ENCODE data around the gene RUNX1. TPM values are rescaled to one million over a fixed set of nuclear protein-coding genes. Genes with fewer than 3 reads are reported as not detected.

The RUNX1 gene
- total and polyA plus RNA-seq, 2 donors (not counting 3 experiments of a cell fraction or from before 2014, with no cell fraction given) = 4.6 to 17.9 TPM

DNA sequence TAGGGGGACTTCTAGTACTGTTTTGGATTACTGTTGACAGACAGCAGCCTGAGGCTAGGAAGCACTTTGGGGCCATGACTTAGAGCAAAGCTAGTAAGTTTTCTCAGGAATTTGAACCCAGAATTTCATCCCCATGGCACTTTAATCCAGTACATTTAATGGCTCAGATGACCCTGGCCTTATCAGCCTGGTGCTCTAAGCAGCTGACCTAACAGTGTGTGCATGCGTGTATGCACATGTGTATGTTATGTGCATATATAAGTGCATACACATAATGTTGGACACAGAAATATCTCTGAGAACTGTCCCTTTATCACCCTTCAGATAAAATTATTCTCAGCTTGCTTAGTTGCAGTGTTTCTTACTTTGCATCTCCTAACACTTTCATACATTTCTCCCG lies 265.3 kb downstream of the RUNX1 start:
- DNase-seq (ENCODE audit: low read depth, low spot score) (no peak), FAIRE-seq (no peak)
- Histone ChIP-seq H3K27ac (ENCODE audit: insufficient read depth, low read depth, low read length) (no peak overlapping the region), H3K27me3 (ENCODE audit: control insufficient read depth in 2 of 2, insufficient read depth in 2 of 2, low read length in 2 of 2) (peaks cover 0 to under 1% of the 10 kb centered on the region in 2 experiments), H3K9me3 (replicated peaks; ENCODE audit: control insufficient read depth, insufficient read depth, low read length) (no peaks in the 10 kb centered on the region), H3K79me2 (ENCODE audit: control insufficient read depth, insufficient read depth, low read length) (no peaks in the 10 kb centered on the region), H4K20me1 (replicated peaks; ENCODE audit: control insufficient read depth, extremely low read depth, insufficient read depth, low read length) (no peaks in the 10 kb centered on the region), H3K4me3 (replicated peaks in 1 of 3; ENCODE audit: insufficient read depth in 1 of 3, low read depth in 1 of 3, low read length in 3 of 3) (no peak overlapping the region), H3K9ac (replicated peaks; ENCODE audit: extremely low read depth, insufficient read depth, low read length) (no peak overlapping the region), H3K36me3 (ENCODE audit: control insufficient read depth in 2 of 2, extremely low read depth in 1 of 2, insufficient read depth in 2 of 2, low read length in 2 of 2) (no peaks in the 10 kb centered on the region), H3K4me1 (ENCODE audit: control insufficient read depth, extremely low read depth, insufficient read depth, low read length) (no peaks in the 10 kb centered on the region), H2AFZ (ENCODE audit: low read depth, low read length) (no peak overlapping the region), H3K9me1 (replicated peaks; ENCODE audit: control insufficient read depth, extremely low read depth, insufficient read depth, low read length) (no peaks in the 10 kb centered on the region), H3K4me2 (ENCODE audit: insufficient read depth, low read length) (no peak overlapping the region)
- dilution Hi-C loops (cut with MboI; ENCODE audit: extremely low pct_ligation_motif_present, low sequenced_read_pairs) (no loop called here), intact Hi-C loops (cut with micrococcal nuclease) (no loop called here)
- CTCF ChIA-PET = interaction anchor here (1.1 to 2.3 kb wide), 3 partner anchors 9 to 74 kb away, joined by 3 to 6 read pairs (median 3); no protein-coding TSS in a partner anchor
- POLR2A ChIA-PET = no interaction called here
- no peak for TF ChIP-seq GATA2 (IDR thresholded peaks at IDR 0.05; ENCODE audit: insufficient read depth, insufficient read length, low read depth, low read length)
- no peak for TF ChIP-seq FOS (IDR thresholded peaks at IDR 0.05; ENCODE audit: borderline replicate concordance, insufficient read depth, low read length)
- TF ChIP-seq EZH2 (IDR thresholded peaks at IDR 0.05; ENCODE audit: borderline replicate concordance, low read depth, low read length, severe bottlenecking) = no peak
- TF ChIP-seq, protein P1, sequence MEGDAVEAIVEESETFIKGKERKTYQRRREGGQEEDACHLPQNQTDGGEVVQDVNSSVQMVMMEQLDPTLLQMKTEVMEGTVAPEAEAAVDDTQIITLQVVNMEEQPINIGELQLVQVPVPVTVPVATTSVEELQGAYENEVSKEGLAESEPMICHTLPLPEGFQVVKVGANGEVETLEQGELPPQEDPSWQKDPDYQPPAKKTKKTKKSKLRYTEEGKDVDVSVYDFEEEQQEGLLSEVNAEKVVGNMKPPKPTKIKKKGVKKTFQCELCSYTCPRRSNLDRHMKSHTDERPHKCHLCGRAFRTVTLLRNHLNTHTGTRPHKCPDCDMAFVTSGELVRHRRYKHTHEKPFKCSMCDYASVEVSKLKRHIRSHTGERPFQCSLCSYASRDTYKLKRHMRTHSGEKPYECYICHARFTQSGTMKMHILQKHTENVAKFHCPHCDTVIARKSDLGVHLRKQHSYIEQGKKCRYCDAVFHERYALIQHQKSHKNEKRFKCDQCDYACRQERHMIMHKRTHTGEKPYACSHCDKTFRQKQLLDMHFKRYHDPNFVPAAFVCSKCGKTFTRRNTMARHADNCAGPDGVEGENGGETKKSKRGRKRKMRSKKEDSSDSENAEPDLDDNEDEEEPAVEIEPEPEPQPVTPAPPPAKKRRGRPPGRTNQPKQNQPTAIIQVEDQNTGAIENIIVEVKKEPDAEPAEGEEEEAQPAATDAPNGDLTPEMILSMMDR (IDR thresholded peaks at IDR 0.05; ENCODE audit: extremely low read depth in 1 of 2, insufficient read depth in 1 of 2, low read depth in 1 of 2, low read length in 2 of 2) = no peak
- no peak for TF ChIP-seq POLR2AphosphoS5 (IDR thresholded peaks at IDR 0.05; ENCODE audit: insufficient read depth, low read depth, low read length)
- TF ChIP-seq, protein P2, sequence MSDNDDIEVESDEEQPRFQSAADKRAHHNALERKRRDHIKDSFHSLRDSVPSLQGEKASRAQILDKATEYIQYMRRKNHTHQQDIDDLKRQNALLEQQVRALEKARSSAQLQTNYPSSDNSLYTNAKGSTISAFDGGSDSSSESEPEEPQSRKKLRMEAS (IDR thresholded peaks at IDR 0.05; ENCODE audit: insufficient read depth, insufficient read length) = no peak
- no peak for TF ChIP-seq JUN (IDR thresholded peaks at IDR 0.05; ENCODE audit: borderline replicate concordance, insufficient read depth, insufficient read length, low read depth)
- no peak for TF ChIP-seq POLR2A (IDR thresholded peaks at IDR 0.05; ENCODE audit: low read depth, low read length)
- TF ChIP-seq MYC (IDR thresholded peaks at IDR 0.05; ENCODE audit: low read depth, low read length) = no peak
- no TSS peak for BruUV-seq (replicated peaks)

All from endothelial cell of umbilical vein (primary cell).